ENCODE measurements around the gene RASGRP1.

The RASGRP1 gene

GRCh38 chr15:38463893-38464292, 100.7 kb downstream of the RASGRP1 start:
- ATAC-seq, result no peak
- no peak for TF ChIP-seq ZNF70 (CRISPR knock-in tag; IDR thresholded peaks at IDR 0.05)
- no peak for TF ChIP-seq OSR1 (CRISPR knock-in tag; IDR thresholded peaks at IDR 0.05)
- TF ChIP-seq ZFP30 (CRISPR knock-in tag; IDR thresholded peaks at IDR 0.05), result no peak
- no peak for TF ChIP-seq ZFP3 (CRISPR knock-in tag; IDR thresholded peaks at IDR 0.05)
- TF ChIP-seq POU6F1 (CRISPR knock-in tag; IDR thresholded peaks at IDR 0.05; ENCODE audit: borderline replicate concordance, low read depth), result no peak
- TF ChIP-seq ZNF8 (CRISPR knock-in tag; IDR thresholded peaks at IDR 0.05), result no peak
- TF ChIP-seq PPARA (CRISPR knock-in tag; IDR thresholded peaks at IDR 0.05; ENCODE audit: borderline replicate concordance), result no peak
- no peak for TF ChIP-seq ARNTL (CRISPR knock-in tag; IDR thresholded peaks at IDR 0.05; ENCODE audit: borderline replicate concordance, low read depth)
- TF ChIP-seq TCF4 (CRISPR knock-in tag; IDR thresholded peaks at IDR 0.05; ENCODE audit: borderline replicate concordance), result no peak
- TF ChIP-seq PATZ1 (CRISPR knock-in tag; IDR thresholded peaks at IDR 0.05; ENCODE audit: borderline replicate concordance), result no peak
- TF ChIP-seq BACH2 (CRISPR knock-in tag; IDR thresholded peaks at IDR 0.05; ENCODE audit: borderline replicate concordance), result no peak
- TF ChIP-seq TSHZ2 (CRISPR knock-in tag; IDR thresholded peaks at IDR 0.05), result no peak
- no peak for TF ChIP-seq ESRRG (CRISPR knock-in tag; IDR thresholded peaks at IDR 0.05)
- no peak for TF ChIP-seq CSDC2 (CRISPR knock-in tag; IDR thresholded peaks at IDR 0.05)
- no peak for TF ChIP-seq ZC3H10 (CRISPR knock-in tag; IDR thresholded peaks at IDR 0.05)
- no peak for TF ChIP-seq ISL1 (CRISPR knock-in tag; IDR thresholded peaks at IDR 0.05)

- no peak for ATAC-seq
- TF ChIP-seq ISL1 (CRISPR knock-in tag; IDR thresholded peaks at IDR 0.05) (no peak), PATZ1 (CRISPR knock-in tag; IDR thresholded peaks at IDR 0.05; ENCODE audit: borderline replicate concordance) (no peak), CSRNP3 (CRISPR knock-in tag; IDR thresholded peaks at IDR 0.05) (no peak), GLIS3 (CRISPR knock-in tag; IDR thresholded peaks at IDR 0.05) (no peak), RARB (CRISPR knock-in tag; IDR thresholded peaks at IDR 0.05) (no peak)
Observed at GRCh38 chr15:38461066-38461833, 103.4 kb downstream of the RASGRP1 start.

- ATAC-seq, result no peak
- TF ChIP-seq ZFP3 (CRISPR knock-in tag; IDR thresholded peaks at IDR 0.05) (no peak), TOX (CRISPR knock-in tag; IDR thresholded peaks at IDR 0.05; ENCODE audit: borderline replicate concordance) (no peak), ZNF565 (CRISPR knock-in tag; conservative IDR thresholded peaks at IDR 0.05; ENCODE audit: low read depth) (no peak), ZFP30 (CRISPR knock-in tag; IDR thresholded peaks at IDR 0.05) (no peak), CREB5 (CRISPR knock-in tag; IDR thresholded peaks at IDR 0.05; ENCODE audit: low read depth) (no peak), CSRNP3 (CRISPR knock-in tag; IDR thresholded peaks at IDR 0.05) (no peak), PPARA (CRISPR knock-in tag; IDR thresholded peaks at IDR 0.05; ENCODE audit: borderline replicate concordance) (no peak), RARB (CRISPR knock-in tag; IDR thresholded peaks at IDR 0.05) (no peak), ZC3H10 (CRISPR knock-in tag; IDR thresholded peaks at IDR 0.05) (no peak), CSDC2 (CRISPR knock-in tag; IDR thresholded peaks at IDR 0.05) (no peak), BACH2 (CRISPR knock-in tag; IDR thresholded peaks at IDR 0.05; ENCODE audit: borderline replicate concordance) (no peak), PATZ1 (CRISPR knock-in tag; IDR thresholded peaks at IDR 0.05; ENCODE audit: borderline replicate concordance) (no peak), OSR1 (CRISPR knock-in tag; IDR thresholded peaks at IDR 0.05) (no peak)
Observed at GRCh38 chr15:38460543-38460942, 104.1 kb downstream of the RASGRP1 start.

Measured in SK-N-SH treated with all-trans-retinoic acid at 6 μM for 48 hours (cell line).